ENCODE data around the gene PIGBOS1.
A peak's percentile ranks its signal among the peaks of the same experiment; 100 is the strongest.

Gene PIGBOS1, protein sequence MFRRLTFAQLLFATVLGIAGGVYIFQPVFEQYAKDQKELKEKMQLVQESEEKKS

GRCh38 chr15:55318588-55319494, at the start of gene PIGBOS1, which contains the start of gene PIGB:
Gene PIGBOS1 (minus strand): TSS chr15:55319123. CDS start chr15:55317792, 1,331 bp downstream.
Gene PIGB (plus strand): TSS chr15:55319222. CDS start chr15:55319251, 29 bp downstream.
- peak within 1 kb of the TSS; percentile 77 for H3K4me3 ChIP-seq (ENCODE audit: low read depth, low read length)
- peak; percentile 71 for DNase-seq (ENCODE audit: low read depth)
- TF ChIP-seq, protein P1, sequence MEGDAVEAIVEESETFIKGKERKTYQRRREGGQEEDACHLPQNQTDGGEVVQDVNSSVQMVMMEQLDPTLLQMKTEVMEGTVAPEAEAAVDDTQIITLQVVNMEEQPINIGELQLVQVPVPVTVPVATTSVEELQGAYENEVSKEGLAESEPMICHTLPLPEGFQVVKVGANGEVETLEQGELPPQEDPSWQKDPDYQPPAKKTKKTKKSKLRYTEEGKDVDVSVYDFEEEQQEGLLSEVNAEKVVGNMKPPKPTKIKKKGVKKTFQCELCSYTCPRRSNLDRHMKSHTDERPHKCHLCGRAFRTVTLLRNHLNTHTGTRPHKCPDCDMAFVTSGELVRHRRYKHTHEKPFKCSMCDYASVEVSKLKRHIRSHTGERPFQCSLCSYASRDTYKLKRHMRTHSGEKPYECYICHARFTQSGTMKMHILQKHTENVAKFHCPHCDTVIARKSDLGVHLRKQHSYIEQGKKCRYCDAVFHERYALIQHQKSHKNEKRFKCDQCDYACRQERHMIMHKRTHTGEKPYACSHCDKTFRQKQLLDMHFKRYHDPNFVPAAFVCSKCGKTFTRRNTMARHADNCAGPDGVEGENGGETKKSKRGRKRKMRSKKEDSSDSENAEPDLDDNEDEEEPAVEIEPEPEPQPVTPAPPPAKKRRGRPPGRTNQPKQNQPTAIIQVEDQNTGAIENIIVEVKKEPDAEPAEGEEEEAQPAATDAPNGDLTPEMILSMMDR (IDR thresholded peaks at IDR 0.05; ENCODE audit: control insufficient read depth, extremely low read depth, insufficient read depth): no peak

DNA sequence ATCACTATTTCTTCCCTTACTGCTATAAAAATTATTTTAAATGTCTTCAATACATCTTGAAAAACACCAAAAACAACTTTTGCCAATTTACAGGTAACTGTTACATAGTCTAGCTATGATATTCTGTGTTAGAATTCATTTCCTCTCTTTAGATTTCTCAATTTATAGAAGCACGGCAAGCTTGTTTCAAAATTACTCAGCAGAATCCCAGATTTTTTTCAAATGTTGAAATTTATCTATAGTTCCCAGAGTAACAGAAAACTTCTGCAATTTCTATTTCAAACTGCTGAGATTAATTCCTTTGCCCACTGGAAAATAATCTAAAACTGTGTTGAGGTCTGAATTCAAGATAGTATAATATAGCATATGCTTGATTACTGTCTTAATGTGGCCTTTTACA, 48.1 kb upstream of the PIGBOS1 start:
- no peak overlapping the region for H3K4me3 ChIP-seq (ENCODE audit: low read depth, low read length)
- TF ChIP-seq, protein P1 (IDR thresholded peaks at IDR 0.05; ENCODE audit: control insufficient read depth, extremely low read depth, insufficient read depth): no peak
- DNase-seq (ENCODE audit: low read depth): no peak

DNA sequence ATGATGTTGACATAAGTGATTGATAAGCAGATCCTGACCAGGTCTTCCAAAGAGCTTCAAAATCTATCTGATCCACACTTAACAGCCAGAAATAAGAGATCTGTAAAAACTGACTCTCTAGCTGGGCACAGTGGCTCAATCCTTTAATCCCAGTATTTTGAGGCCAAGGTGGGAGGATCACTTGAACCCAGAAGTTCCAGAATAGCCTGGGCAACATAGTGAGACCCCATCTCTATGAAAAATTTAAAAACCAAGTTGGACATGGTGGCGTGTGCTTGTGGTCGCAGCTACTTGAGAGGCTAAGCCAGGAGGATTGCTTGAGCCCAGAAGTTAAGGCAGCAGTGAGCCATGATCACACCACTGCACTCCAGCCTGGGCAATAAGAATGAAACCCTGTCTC, 43.7 kb upstream of the PIGBOS1 start:
- DNase-seq (ENCODE audit: low read depth): no peak
- TF ChIP-seq, protein P1 (IDR thresholded peaks at IDR 0.05; ENCODE audit: control insufficient read depth, extremely low read depth, insufficient read depth): no peak
- no peak overlapping the region for H3K4me3 ChIP-seq (ENCODE audit: low read depth, low read length)

- no peak for DNase-seq (ENCODE audit: low read depth)
- TF ChIP-seq, protein P1 (IDR thresholded peaks at IDR 0.05; ENCODE audit: control insufficient read depth, extremely low read depth, insufficient read depth): no peak
Observed at GRCh38 chr15:55361048-55361447, 42.1 kb upstream of the PIGBOS1 start.

GRCh38 chr15:55360256-55360655, 41.3 kb upstream of the PIGBOS1 start:
- TF ChIP-seq, protein P1 (IDR thresholded peaks at IDR 0.05; ENCODE audit: control insufficient read depth, extremely low read depth, insufficient read depth): no peak
- no peak overlapping the region for H3K4me3 ChIP-seq (ENCODE audit: low read depth, low read length)
- DNase-seq (ENCODE audit: low read depth): no peak

More at GRCh38 chr15:55361048-55361447, 42.1 kb upstream of the PIGBOS1 start:
- no peak overlapping the region for H3K4me3 ChIP-seq (ENCODE audit: low read depth, low read length)

GRCh38 chr15:55358471-55358870, 39.5 kb upstream of the PIGBOS1 start:
- TF ChIP-seq, protein P1 (IDR thresholded peaks at IDR 0.05; ENCODE audit: control insufficient read depth, extremely low read depth, insufficient read depth): no peak
- no peak for DNase-seq (ENCODE audit: low read depth)

More at GRCh38 chr15:55358471-55358870, 39.5 kb upstream of the PIGBOS1 start:
- no peak overlapping the region for H3K4me3 ChIP-seq (ENCODE audit: low read depth, low read length)
